Stimulated activated memory B cell treated with anti-CD40 and anti-IgM and Interleukin-4, amounts not matched to agents 10 μg/mL and 1 μg/mL and 100 μg/mL, for 72 hours (primary cell): ENCODE data around the gene CADPS2.

Source experiments
- ATAC-seq: fragments of 150-1000 bp; cut with Tn5 transposase; 2 replicates; pipeline ENCODE4 v1.10.0; 2021
- H3K27ac Mint-ChIP-seq: one replicate; pipeline ENCODE4 v1.8.0; 2022; ENCODE audit warnings: mild to moderate bottlenecking, mixed read lengths
- H3K27me3 Mint-ChIP-seq: one replicate; pipeline ENCODE4 v1.8.0; 2022; ENCODE audit warnings: mixed read lengths
- H3K36me3 Mint-ChIP-seq: one replicate; pipeline ENCODE4 v1.8.0; 2022; ENCODE audit warnings: mixed read lengths
- H3K4me1 Mint-ChIP-seq: one replicate; pipeline ENCODE4 v1.8.0; 2022; ENCODE audit warnings: mixed read lengths
- H3K4me3 Mint-ChIP-seq: one replicate; pipeline ENCODE4 v1.8.0; 2022; ENCODE audit warnings: mild to moderate bottlenecking, moderate library complexity, mixed read lengths
- H3K9me3 Mint-ChIP-seq: one replicate; pipeline ENCODE4 v1.8.0; 2022; ENCODE audit warnings: mixed read lengths

Gene CADPS2

DNA sequence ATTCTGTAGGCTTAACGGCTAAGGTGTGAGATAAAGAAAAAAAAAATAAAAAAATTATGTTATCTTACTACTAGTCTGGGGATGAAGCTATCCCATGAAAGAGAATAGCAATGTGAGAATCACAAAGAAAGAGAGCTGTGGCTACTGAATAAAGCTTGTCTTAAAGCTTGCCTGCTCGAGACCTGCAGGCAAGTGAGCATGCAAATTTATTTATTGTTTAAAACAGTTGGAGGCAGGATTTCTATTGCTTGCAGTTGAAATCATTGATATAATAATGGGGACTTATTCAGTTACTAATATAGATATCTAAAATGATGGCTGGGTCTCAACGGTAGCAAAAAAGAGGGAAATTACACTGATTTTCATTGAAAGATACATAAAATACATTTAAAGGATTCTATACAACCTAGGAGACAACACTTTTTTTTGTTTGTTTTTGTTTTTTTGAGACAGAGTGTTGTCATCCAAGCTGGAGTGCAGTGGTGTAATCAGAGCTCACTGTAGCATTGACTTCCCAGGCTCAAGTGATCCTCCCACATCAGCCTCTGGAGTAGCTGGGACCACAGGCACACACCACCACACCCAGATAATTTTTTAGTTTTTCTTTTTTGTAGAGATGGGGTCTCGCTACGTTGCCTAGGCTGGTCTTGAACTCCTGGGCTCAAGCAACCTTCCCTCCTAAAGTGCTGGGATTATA is 437.2 kb downstream of the CADPS2 start:
- Mint-ChIP-seq H3K36me3 (no peaks in the 10 kb centered on the region), H3K27me3 (no peaks in the 10 kb centered on the region), H3K27ac (no peak overlapping the region), H3K4me3 (no peak overlapping the region), H3K4me1 (no peaks in the 10 kb centered on the region), H3K9me3 (no peaks in the 10 kb centered on the region)
- ATAC-seq = no peak

- Mint-ChIP-seq H3K9me3 (no peaks in the 10 kb centered on the region), H3K4me1 (no peaks in the 10 kb centered on the region), H3K27me3 (no peaks in the 10 kb centered on the region), H3K36me3 (no peaks in the 10 kb centered on the region), H3K27ac (no peak overlapping the region), H3K4me3 (no peak overlapping the region)
- ATAC-seq = no peak
These were observed 443.3 kb downstream of the CADPS2 start for GRCh38 chr7:122442929-122443328.

GRCh38 chr7:122438492-122438891 is 447.8 kb downstream of the CADPS2 start:
- no peak overlapping the region for H3K4me3 Mint-ChIP-seq
- H3K36me3 Mint-ChIP-seq = no peaks in the 10 kb centered on the region
- no peaks in the 10 kb centered on the region for H3K4me1 Mint-ChIP-seq
- no peaks in the 10 kb centered on the region for H3K9me3 Mint-ChIP-seq
- ATAC-seq = no peak
- H3K27ac Mint-ChIP-seq = no peak overlapping the region
- no peaks in the 10 kb centered on the region for H3K27me3 Mint-ChIP-seq

DNA sequence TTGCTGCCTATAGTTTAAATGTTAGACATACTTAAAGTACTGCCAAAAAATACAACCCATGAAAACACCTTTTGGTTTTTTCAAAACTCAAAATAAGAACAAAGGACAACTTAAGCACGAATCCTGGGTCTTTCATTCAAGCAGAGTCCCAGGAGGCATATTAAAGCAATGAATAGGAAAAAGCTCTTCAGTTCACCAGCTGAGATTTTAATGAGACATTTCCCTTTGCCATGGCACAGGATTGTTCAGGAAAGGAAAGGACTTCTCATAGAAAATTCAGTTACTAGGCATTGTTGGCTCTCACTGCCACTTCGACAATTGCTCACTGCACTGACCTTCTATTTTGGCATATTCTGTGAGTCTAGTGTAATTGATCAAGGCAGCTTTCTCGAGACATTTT is 448.3 kb downstream of the CADPS2 start:
- Mint-ChIP-seq H3K36me3 (no peaks in the 10 kb centered on the region), H3K9me3 (no peaks in the 10 kb centered on the region), H3K27ac (no peak overlapping the region), H3K27me3 (no peaks in the 10 kb centered on the region), H3K4me1 (no peaks in the 10 kb centered on the region), H3K4me3 (no peak overlapping the region)
- ATAC-seq = no peak

GRCh38 chr7:122433765-122434164 is 452.5 kb downstream of the CADPS2 start:
- no peaks in the 10 kb centered on the region for H3K9me3 Mint-ChIP-seq
- H3K27me3 Mint-ChIP-seq = no peaks in the 10 kb centered on the region
- no peak overlapping the region for H3K4me3 Mint-ChIP-seq
- no peak overlapping the region for H3K27ac Mint-ChIP-seq
- H3K4me1 Mint-ChIP-seq = no peaks in the 10 kb centered on the region
- no peak for ATAC-seq
- H3K36me3 Mint-ChIP-seq = no peaks in the 10 kb centered on the region

- no peak for ATAC-seq
- Mint-ChIP-seq H3K9me3 (no peaks in the 10 kb centered on the region), H3K4me1 (no peaks in the 10 kb centered on the region), H3K36me3 (no peaks in the 10 kb centered on the region), H3K27ac (no peak overlapping the region), H3K27me3 (no peaks in the 10 kb centered on the region), H3K4me3 (no peak overlapping the region)
These were observed 455.6 kb downstream of the CADPS2 start for GRCh38 chr7:122430710-122431109.

DNA sequence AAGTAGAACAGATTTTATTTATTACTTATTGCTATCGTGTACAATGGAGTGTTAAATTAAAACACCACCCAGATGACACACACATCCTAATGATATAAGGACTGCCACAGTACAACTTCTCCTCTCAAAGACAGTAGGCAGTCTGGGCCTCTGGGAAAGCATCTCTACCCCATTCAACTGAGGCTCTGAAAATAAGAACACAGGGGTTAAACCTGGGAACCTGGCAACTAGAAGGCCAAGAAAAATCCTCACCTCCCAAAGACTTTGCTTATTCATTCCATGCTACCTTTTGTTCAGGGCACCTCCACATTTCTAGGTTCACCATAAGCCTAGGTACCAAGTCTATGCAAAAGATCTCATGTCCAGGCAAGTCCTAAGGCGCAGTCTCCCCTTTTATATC is 456.3 kb downstream of the CADPS2 start:
- H3K36me3 Mint-ChIP-seq = no peaks in the 10 kb centered on the region
- no peak overlapping the region for H3K27ac Mint-ChIP-seq
- H3K27me3 Mint-ChIP-seq = no peaks in the 10 kb centered on the region
- no peaks in the 10 kb centered on the region for H3K4me1 Mint-ChIP-seq
- no peak overlapping the region for H3K4me3 Mint-ChIP-seq
- ATAC-seq = no peak
- H3K9me3 Mint-ChIP-seq = no peaks in the 10 kb centered on the region

- Mint-ChIP-seq H3K4me1 (no peaks in the 10 kb centered on the region), H3K27ac (no peak overlapping the region), H3K9me3 (no peaks in the 10 kb centered on the region), H3K27me3 (no peaks in the 10 kb centered on the region), H3K36me3 (no peaks in the 10 kb centered on the region), H3K4me3 (no peak overlapping the region)
- no peak for ATAC-seq
These were observed 460.5 kb downstream of the CADPS2 start for GRCh38 chr7:122425731-122426130.

GRCh38 chr7:122423591-122423990 is 462.7 kb downstream of the CADPS2 start:
- no peak overlapping the region for H3K27ac Mint-ChIP-seq
- H3K27me3 Mint-ChIP-seq = no peaks in the 10 kb centered on the region
- H3K9me3 Mint-ChIP-seq = no peaks in the 10 kb centered on the region
- ATAC-seq = no peak
- no peaks in the 10 kb centered on the region for H3K4me1 Mint-ChIP-seq
- H3K4me3 Mint-ChIP-seq = no peak overlapping the region
- no peaks in the 10 kb centered on the region for H3K36me3 Mint-ChIP-seq

DNA sequence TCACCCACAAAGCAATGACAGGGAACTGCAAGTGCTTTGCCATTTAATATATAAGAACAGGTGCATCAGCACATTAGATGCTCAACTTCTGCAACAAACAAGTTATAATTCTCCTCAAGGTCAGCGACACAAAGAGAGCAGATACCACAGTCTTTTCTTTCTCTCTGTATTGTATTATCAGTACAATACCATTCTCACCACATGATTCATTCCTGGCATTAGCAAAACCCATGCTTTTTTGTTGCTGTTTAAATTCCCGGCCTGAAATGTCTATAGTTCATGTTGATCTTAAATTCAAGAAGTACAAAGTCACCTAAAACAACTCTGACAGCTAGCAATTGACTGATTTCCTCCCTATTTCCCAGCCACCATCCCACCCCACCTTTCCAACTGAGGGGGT is 469.9 kb downstream of the CADPS2 start:
- ATAC-seq = no peak
- no peaks in the 10 kb centered on the region for H3K27me3 Mint-ChIP-seq
- peaks cover 7% of the 10 kb centered on the region for H3K9me3 Mint-ChIP-seq
- no peak overlapping the region for H3K4me3 Mint-ChIP-seq
- H3K4me1 Mint-ChIP-seq = no peaks in the 10 kb centered on the region
- H3K27ac Mint-ChIP-seq = no peak overlapping the region
- H3K36me3 Mint-ChIP-seq = no peaks in the 10 kb centered on the region

DNA sequence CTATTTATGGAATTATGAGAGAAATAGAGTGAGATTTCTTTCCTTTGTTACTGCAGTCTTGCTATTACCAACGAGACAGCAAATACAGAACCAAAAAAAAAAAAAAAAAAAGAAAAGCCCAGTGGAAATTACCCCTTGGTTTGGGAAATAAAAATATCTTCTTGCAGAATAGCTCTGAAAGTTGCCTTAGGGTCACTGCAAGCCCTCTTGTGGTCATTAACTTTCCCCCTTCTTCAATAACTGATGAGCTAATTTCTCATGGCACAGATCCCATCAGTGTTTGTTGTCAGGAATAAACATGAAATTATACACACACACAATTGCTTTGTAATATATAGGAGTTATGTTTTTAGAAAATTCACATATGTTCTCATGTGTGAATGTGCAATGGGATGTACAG is 470.8 kb downstream of the CADPS2 start:
- no peak overlapping the region for H3K27ac Mint-ChIP-seq
- no peaks in the 10 kb centered on the region for H3K27me3 Mint-ChIP-seq
- H3K4me3 Mint-ChIP-seq = no peak overlapping the region
- no peaks in the 10 kb centered on the region for H3K36me3 Mint-ChIP-seq
- H3K9me3 Mint-ChIP-seq = peaks cover 10% of the 10 kb centered on the region
- ATAC-seq = no peak
- H3K4me1 Mint-ChIP-seq = no peaks in the 10 kb centered on the region

- no peak for ATAC-seq
- Mint-ChIP-seq H3K4me3 (no peak overlapping the region), H3K27me3 (no peaks in the 10 kb centered on the region), H3K36me3 (no peaks in the 10 kb centered on the region), H3K4me1 (no peaks in the 10 kb centered on the region), H3K9me3 (peaks cover 8% of the 10 kb centered on the region), H3K27ac (no peak overlapping the region)
These were observed 472.9 kb downstream of the CADPS2 start for GRCh38 chr7:122413339-122413738.

GRCh38 chr7:122412883-122413282 is 473.4 kb downstream of the CADPS2 start:
- Mint-ChIP-seq H3K9me3 (peaks cover 5% of the 10 kb centered on the region), H3K27ac (no peak overlapping the region), H3K27me3 (no peaks in the 10 kb centered on the region), H3K4me3 (no peak overlapping the region), H3K4me1 (no peaks in the 10 kb centered on the region), H3K36me3 (no peaks in the 10 kb centered on the region)
- ATAC-seq = no peak

GRCh38 chr7:122412441-122412840 is 473.8 kb downstream of the CADPS2 start:
- H3K27me3 Mint-ChIP-seq = no peaks in the 10 kb centered on the region
- no peak for ATAC-seq
- H3K27ac Mint-ChIP-seq = no peak overlapping the region
- no peaks in the 10 kb centered on the region for H3K4me1 Mint-ChIP-seq
- no peaks in the 10 kb centered on the region for H3K36me3 Mint-ChIP-seq
- peaks cover 3% of the 10 kb centered on the region for H3K9me3 Mint-ChIP-seq
- H3K4me3 Mint-ChIP-seq = no peak overlapping the region

GRCh38 chr7:122407195-122407594 is 479.1 kb downstream of the CADPS2 start:
- ATAC-seq = no peak
- no peaks in the 10 kb centered on the region for H3K36me3 Mint-ChIP-seq
- H3K27me3 Mint-ChIP-seq = no peaks in the 10 kb centered on the region
- H3K27ac Mint-ChIP-seq = no peak overlapping the region
- H3K4me3 Mint-ChIP-seq = no peak overlapping the region
- peaks cover 2% of the 10 kb centered on the region for H3K9me3 Mint-ChIP-seq
- no peaks in the 10 kb centered on the region for H3K4me1 Mint-ChIP-seq

GRCh38 chr7:122403113-122403512 is 483.1 kb downstream of the CADPS2 start:
- H3K9me3 Mint-ChIP-seq = no peaks in the 10 kb centered on the region
- no peak overlapping the region for H3K27ac Mint-ChIP-seq
- no peak for ATAC-seq
- H3K36me3 Mint-ChIP-seq = no peaks in the 10 kb centered on the region
- H3K4me1 Mint-ChIP-seq = no peaks in the 10 kb centered on the region
- H3K27me3 Mint-ChIP-seq = no peaks in the 10 kb centered on the region
- H3K4me3 Mint-ChIP-seq = no peak overlapping the region

- Mint-ChIP-seq H3K4me3 (no peak overlapping the region), H3K27me3 (no peaks in the 10 kb centered on the region), H3K27ac (no peak overlapping the region), H3K9me3 (no peaks in the 10 kb centered on the region), H3K36me3 (no peaks in the 10 kb centered on the region), H3K4me1 (no peaks in the 10 kb centered on the region)
- no peak for ATAC-seq
These were observed 484.0 kb downstream of the CADPS2 start for GRCh38 chr7:122402235-122402634.
